Common myeloid progenitor, CD34-positive (primary cell): Measurements from ENCODE around the gene EFNA3.

ENCODE experiments used
- CTCF ChIA-PET: fragments of 350-600 bp; sonication (Branson Sonifier 250); formaldehyde crosslinking; loops from one replicate; lab custom pipeline; 2021; ENCODE audit warnings: antibody characterized with exemption; lab: Charles Lee
- POLR2A ChIA-PET: fragments of 350-600 bp; sonication (Branson Sonifier 250); formaldehyde crosslinking; loops from one replicate; lab custom pipeline; 2021; ENCODE audit warnings: antibody characterized with exemption; lab: Charles Lee
- DNase-seq, 3 donors: peaks; one replicate each; pipeline versions ENCODE4 v3.0.0 to v3.0.0-alpha.2; 2013
- H3K27ac ChIP-seq, 2 experiments: 1 replicate in 1 of 2; 2 replicates in 1 of 2; pipeline ENCODE4 v1.7.0; 2013; ENCODE audit warnings: inconsistent platforms in 2 of 2, low read length in 2 of 2, mild to moderate bottlenecking in 2 of 2, low read depth in 1 of 2, moderate library complexity in 1 of 2; ENCODE audit not compliant: severe bottlenecking in 2 of 2, insufficient read depth in 1 of 2, poor library complexity in 1 of 2
- H3K27me3 ChIP-seq, 5 experiments: replicated peaks in 2 of 5; 1 replicate in 3 of 5; 2 replicates in 2 of 5; pipeline versions ENCODE4 v1.6.1 to v1.7.0; 2013; ENCODE audit warnings: low read length in 4 of 5, mild to moderate bottlenecking in 2 of 5, moderate library complexity in 2 of 5, inconsistent platforms in 1 of 5; ENCODE audit not compliant: insufficient read depth in 5 of 5, control insufficient read depth in 4 of 5
- H3K36me3 ChIP-seq, 4 experiments: 1 replicate in 2 of 4; 2 replicates in 2 of 4; pipeline versions ENCODE4 v1.6.1 to v1.7.0; 2013; ENCODE audit warnings: low read length in 3 of 4, control low read depth in 1 of 4, mild to moderate bottlenecking in 1 of 4; ENCODE audit not compliant: control insufficient read depth in 4 of 4, insufficient read depth in 4 of 4
- H3K4me1 ChIP-seq, 4 experiments: 1 replicate in 3 of 4; 2 replicates in 1 of 4; pipeline versions ENCODE4 v1.6.1 to v1.7.1; 2013; ENCODE audit warnings: low read length in 3 of 4, mild to moderate bottlenecking in 3 of 4, control low read depth in 1 of 4, inconsistent platforms in 1 of 4, moderate library complexity in 1 of 4; ENCODE audit not compliant: control insufficient read depth in 4 of 4, insufficient read depth in 4 of 4; ENCODE audit errors: control extremely low read depth in 1 of 4
- H3K4me3 ChIP-seq, 7 experiments: 1 replicate in 4 of 7; 2 replicates in 3 of 7; pipeline versions ENCODE4 v1.5.1 to v1.7.0; 2013; ENCODE audit warnings: mild to moderate bottlenecking in 7 of 7, low read length in 6 of 7, moderate library complexity in 6 of 7, inconsistent platforms in 2 of 7, low read depth in 2 of 7, control low read depth in 1 of 7; ENCODE audit not compliant: insufficient read depth in 4 of 7, control insufficient read depth in 1 of 7; ENCODE audit errors: extremely low read depth in 1 of 7
- H3K9me3 ChIP-seq, 5 experiments: 1 replicate in 4 of 5; 2 replicates in 1 of 5; pipeline versions ENCODE4 v1.6.1 to v1.7.1; 2013; ENCODE audit warnings: low read length in 4 of 5, mild to moderate bottlenecking in 2 of 5, inconsistent platforms in 1 of 5, low read depth in 1 of 5, moderate library complexity in 1 of 5; ENCODE audit not compliant: control insufficient read depth in 4 of 5, insufficient read depth in 2 of 5; ENCODE audit errors: control extremely low read depth in 1 of 5
- WGBS: methylation state at CpG from one replicate; pipeline ENCODE4 v1.1.5; 2013; ENCODE audit not compliant: insufficient coverage; 5-methylcytosine and 5-hydroxymethylcytosine counted together

Gene EFNA3

DNA sequence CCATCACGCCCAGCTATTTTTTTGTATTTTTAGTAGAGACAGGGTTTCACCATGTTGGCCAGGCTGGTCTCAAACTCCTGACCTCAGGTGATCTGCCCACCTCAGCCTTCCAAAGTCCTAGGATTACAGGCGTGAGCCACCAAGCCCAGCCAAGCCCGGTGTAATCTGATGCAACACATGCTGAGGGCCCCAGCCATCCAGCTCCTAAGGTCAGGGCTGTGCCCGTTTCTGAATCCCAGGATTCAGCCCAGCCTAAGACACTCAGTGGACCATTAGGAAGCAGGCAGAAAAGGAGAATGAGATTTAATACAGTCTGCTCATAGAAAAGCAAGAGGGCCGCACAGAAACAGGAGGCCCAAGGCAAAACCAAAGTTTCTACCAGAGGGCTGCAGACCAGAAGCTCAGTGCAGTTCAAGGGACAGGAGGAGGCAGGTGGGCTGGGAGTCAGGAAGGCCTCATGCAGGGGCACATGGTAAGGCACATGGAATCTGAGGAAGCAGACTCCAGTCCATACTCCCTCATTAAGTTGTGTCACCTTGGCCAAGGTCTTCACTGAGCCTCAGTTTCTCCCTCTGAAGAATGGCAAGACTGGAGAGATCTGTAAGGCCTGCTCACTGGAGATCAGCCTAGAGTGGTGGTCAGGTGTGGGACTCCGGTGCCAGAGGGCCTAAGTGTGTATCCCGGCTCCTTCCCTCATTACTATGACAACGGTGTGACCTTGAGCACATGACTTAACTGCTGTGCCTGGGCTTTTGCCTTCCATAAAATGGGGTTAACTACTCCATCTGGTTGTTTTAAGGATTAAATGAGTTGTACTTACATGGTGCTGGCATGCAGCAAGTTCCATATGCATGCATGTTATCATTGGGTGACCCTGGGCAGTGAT, 29.9 kb upstream of the EFNA3 start:
- Histone ChIP-seq H3K9me3 (no peaks in the 10 kb centered on the region), H3K4me1 (peaks cover 7 to 49% (median 47%) of the 10 kb centered on the region in 4 experiments), H3K4me3 (no peak overlapping the region), H3K27ac (no peak overlapping the region), H3K36me3 (peaks cover 0 to under 1% (median 0%) of the 10 kb centered on the region in 4 experiments), H3K27me3 (no peaks in the 10 kb centered on the region)
- WGBS: 97% methylated on average over 6 of the region's 8 CpGs
- ChIA-PET CTCF (interaction anchor here (0.9 to 19.3 kb wide), 7 partner anchors 10 to 136 kb away, joined by 3 to 368 read pairs (median 3); partner anchors contain the start of genes ADAM15, EFNA4 and PBXIP1), POLR2A (no interaction called here)
- no peak for DNase-seq

DNA sequence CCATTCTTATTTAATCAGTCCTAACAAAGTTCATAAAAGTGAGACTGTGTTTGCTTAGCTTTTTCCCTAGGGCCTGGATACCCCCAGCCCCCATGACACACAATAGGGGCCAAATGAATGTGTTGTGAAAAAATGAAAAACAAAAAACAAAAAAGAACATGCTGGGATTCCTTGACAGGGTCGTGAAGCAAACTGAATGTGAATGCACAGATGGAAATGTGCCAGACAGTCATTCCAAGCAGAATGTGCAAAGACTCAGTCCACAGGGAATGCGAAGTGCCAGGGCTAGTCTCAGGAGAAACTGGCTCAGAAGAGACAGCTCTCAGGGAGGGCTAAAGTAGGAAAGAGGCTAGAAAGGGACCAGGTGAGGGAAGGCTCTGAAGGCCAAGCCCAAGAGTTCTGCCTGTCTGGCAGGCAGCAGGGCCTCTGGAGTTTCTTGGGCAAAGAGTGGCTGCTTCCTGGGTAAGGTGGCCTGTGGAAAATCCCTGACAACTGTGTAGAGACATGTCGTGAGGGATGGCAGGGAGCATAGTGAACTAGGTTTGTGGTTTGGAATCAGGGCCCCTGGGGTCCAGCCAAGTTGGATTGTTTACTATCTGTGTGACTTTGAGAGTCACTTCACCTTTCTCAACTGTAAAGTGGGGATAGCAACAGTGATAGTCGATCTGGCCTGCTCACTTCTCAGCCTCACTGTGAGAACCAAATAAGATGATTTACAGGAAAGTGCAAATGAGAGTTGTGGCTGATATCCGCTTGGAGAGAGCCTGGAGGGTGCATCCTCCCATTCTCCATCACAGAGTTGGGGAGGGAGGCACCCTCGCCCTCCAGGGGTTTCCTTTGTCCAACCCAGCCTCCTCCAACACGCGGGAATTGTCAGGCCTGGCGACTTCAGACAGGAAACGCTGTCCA, 28.7 kb upstream of the EFNA3 start:
- H3K27ac ChIP-seq: no peak overlapping the region
- H3K27me3 ChIP-seq: no peaks in the 10 kb centered on the region
- H3K36me3 ChIP-seq: peaks cover 0 to 9% (median 1%) of the 10 kb centered on the region in 4 experiments
- H3K9me3 ChIP-seq: no peaks in the 10 kb centered on the region
- ChIA-PET CTCF (interaction anchor here (0.9 to 22.6 kb wide), 9 partner anchors 4 to 94 kb away, joined by 3 to 368 read pairs (median 4); partner anchors contain the start of genes ADAM15, EFNA4 and PBXIP1), POLR2A (interaction anchor here (1.7 kb wide), 1 partner anchor 34 kb away, joined by 3 read pairs; no protein-coding TSS in a partner anchor)
- WGBS: 34% methylated on average over 7 of the region's 10 CpGs
- H3K4me1 ChIP-seq: peaks cover 6 to 49% (median 46%) of the 10 kb centered on the region in 4 experiments
- DNase-seq: no peak
- H3K4me3 ChIP-seq: peak overlapping the region in 6 of 7 experiments; percentile 62 to 88 (median 78)

DNA sequence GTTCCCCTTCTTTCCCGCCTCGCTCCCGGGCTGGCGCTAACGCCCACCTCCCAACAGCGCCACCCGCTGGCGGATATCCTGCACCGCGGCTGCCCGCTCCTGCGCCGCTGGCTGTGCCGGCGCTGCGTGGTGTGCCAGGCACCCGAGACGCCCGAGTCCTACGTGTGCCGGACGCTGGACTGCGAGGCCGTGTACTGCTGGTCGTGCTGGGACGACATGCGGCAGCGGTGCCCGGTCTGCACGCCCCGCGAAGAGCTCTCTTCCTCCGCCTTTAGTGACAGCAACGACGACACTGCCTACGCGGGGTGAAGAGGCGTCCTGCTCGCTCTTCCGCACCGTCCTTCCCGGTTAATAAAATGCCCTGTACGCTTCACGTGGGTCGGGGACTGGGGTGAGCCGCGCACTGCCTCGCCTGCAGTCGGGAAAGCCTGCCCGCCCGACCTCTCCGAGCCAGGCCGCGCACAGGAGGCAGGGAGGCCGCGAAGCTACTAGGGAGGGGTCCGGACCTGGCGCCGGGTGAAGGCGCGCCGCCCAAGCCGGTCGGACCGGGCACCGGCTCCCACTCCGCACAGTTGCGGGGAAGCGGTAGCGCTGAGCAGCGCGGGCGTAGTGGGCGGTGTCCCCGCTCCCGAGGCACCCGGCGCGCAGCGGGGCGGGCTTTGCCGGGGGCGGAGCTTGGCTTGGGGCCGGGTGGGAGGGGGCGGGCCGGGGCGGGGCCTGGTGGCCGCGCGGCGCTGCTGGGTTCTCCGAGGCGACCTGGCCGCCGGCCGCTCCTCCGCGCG, 27.9 kb upstream of the EFNA3 start, which contains the start of gene ADAM15:
Gene ADAM15 (plus strand): TSS at position 757 of the 782 bp plus-strand sequence. CDS start 71 bp downstream, outside the sequence.
- POLR2A ChIA-PET: interaction anchor here (0.6 to 1.7 kb wide), 2 partner anchors 35 to 122 kb away, joined by 3 read pairs; partner anchors contain the start of gene KRTCAP2

DNA sequence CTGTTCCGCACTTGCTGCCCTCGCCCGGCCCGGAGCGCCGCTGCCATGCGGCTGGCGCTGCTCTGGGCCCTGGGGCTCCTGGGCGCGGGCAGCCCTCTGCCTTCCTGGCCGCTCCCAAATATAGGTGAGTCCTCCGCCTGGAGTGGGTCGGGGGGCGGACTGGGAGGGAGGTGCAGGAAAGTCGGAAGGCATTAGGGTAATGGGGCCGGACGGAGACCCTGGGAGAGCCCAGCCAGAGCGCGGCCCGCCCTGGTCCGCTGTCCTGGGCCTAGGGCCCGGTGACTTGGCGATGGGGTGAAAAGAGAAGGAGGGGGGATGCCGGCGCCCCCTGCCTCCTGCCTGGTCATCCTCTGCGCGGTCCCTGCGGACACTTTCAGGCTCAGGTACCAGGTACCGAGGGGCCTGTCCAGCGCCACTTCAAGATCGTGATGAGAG, 27.3 kb upstream of the EFNA3 start:
- ChIA-PET CTCF (interaction anchor here (0.8 to 22.6 kb wide), 8 partner anchors 5 to 75 kb away, joined by 3 to 368 read pairs (median 4); partner anchors contain the start of genes ADAM15 and EFNA4), POLR2A (interaction anchor here (0.6 to 1.7 kb wide), 3 partner anchors 10 to 122 kb away, joined by 3 read pairs; partner anchors contain the start of gene KRTCAP2)
- Histone ChIP-seq H3K4me3 (peak overlapping the region; percentile 45 to 88 (median 79)), H3K9me3 (no peaks in the 10 kb centered on the region), H3K27ac (peak overlapping the region; percentile 8 to 43), H3K36me3 (peaks cover 0 to 20% (median 7%) of the 10 kb centered on the region in 4 experiments), H3K27me3 (no peaks in the 10 kb centered on the region), H3K4me1 (peaks cover 3 to 43% (median 40%) of the 10 kb centered on the region in 4 experiments)
- WGBS: 0% methylated on average over 16 of the region's 31 CpGs
- DNase-seq: no peak

More for the DNA sequence above, 27.9 kb upstream of the EFNA3 start, which contains the start of gene ADAM15:
- Histone ChIP-seq H3K4me1 (peaks cover 3 to 43% (median 40%) of the 10 kb centered on the region in 4 experiments), H3K9me3 (no peaks in the 10 kb centered on the region), H3K36me3 (peaks cover 0 to 14% (median 4%) of the 10 kb centered on the region in 4 experiments), H3K27ac (peak within 1 kb of the TSS; percentile 8 to 43), H3K4me3 (peak within 1 kb of the TSS; percentile 45 to 88 (median 79)), H3K27me3 (no peaks in the 10 kb centered on the region)
- peak; percentile 55 to 81 (median 72) for DNase-seq
- CTCF ChIA-PET: interaction anchor here (0.8 to 22.6 kb wide), 9 partner anchors 5 to 75 kb away, joined by 3 to 368 read pairs (median 4); partner anchors contain the start of genes ADAM15 and EFNA4
- WGBS: 0% methylated on average over 47 of the region's 99 CpGs

DNA sequence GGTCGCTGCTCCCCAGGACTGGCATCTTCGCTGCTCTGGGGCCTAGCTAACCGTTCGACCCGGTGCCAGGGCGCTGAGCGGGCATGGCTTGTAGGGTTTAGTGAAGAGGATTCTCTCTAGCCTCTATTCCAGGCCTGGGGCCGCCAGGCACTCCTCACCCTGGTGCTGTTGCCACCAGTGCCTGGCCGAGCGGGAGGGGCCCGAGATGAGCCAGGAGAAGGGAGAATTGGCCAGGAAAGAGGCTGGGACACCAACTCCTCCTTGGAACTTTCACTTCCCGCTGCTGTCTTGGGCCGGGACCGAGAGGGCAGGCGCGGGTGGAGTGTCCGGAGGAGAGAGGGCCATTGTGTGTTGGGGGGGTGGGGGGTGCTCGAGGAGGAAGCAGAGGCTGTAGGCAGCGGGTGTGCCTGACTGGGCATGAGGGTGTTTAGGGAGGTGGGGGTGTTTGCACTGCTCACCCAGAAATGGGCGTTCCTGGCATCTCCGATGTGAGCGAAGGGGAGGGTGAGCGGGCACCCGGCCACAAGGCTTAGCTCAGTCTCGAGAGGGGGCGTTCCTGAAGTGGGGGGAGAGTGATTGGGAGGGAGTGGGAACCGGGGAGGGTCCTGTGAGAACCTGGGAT, 26.7 kb upstream of the EFNA3 start:
- DNase-seq: peak in 2 of 3 donors; percentile 51 to 54
- H3K4me1 ChIP-seq: peaks cover 3 to 43% (median 40%) of the 10 kb centered on the region in 4 experiments
- peak overlapping the region; percentile 8 to 43 for H3K27ac ChIP-seq
- H3K36me3 ChIP-seq: peaks cover 0 to 25% (median 10%) of the 10 kb centered on the region in 4 experiments
- ChIA-PET POLR2A (interaction anchor here (0.7 to 1.7 kb wide), 3 partner anchors 10 to 146 kb away, joined by 3 read pairs; no protein-coding TSS in a partner anchor), CTCF (interaction anchor here (1.1 to 22.6 kb wide), 7 partner anchors 6 to 80 kb away, joined by 3 to 368 read pairs (median 13); partner anchors contain the start of genes ADAM15, EFNA3 and EFNA4)
- no peaks in the 10 kb centered on the region for H3K27me3 ChIP-seq
- 0% methylated on average over 19 of the region's 27 CpGs for WGBS
- no peaks in the 10 kb centered on the region for H3K9me3 ChIP-seq
- peak overlapping the region; percentile 45 to 88 (median 79) for H3K4me3 ChIP-seq
